Ovary (tissue), 3 donors: ENCODE measurements around the gene MAML2.

Experiments used
- CTCF ChIP-seq, 3 donors: fragments of 450-650 bp in 2 of 3; fragments of 200-600 bp in 1 of 3; IDR thresholded peaks; one replicate each; pipeline versions ENCODE4 v1.5.1 to v1.8.0; 2016 to 2022; ENCODE audit warnings: antibody characterized with exemption in 3 of 3, mild to moderate bottlenecking in 1 of 3
- EP300 ChIP-seq: sonication (generic); formaldehyde crosslinking; IDR thresholded peaks from one replicate; pipeline ENCODE4 v1.6.1; 2017; ENCODE audit warnings: antibody characterized with exemption
- POLR2A ChIP-seq: fragments of 450-650 bp; IDR thresholded peaks from one replicate; pipeline ENCODE4 v1.6.1; 2017; ENCODE audit warnings: antibody characterized with exemption, mild to moderate bottlenecking, moderate library complexity
- donor health status: DM: no; HTN: no; CAD: no.

GRCh38 chr11:96167787-96168186 is 175.2 kb downstream of the MAML2 start:
- TF ChIP-seq CTCF (IDR thresholded peaks at IDR 0.05) (no peak), POLR2A (no peak), EP300 (no peak)
